GM10266 (cell line): ENCODE data around the gene LY86.

Source experiments
- DNase-seq: peaks from one replicate; pipeline ENCODE4 v3.0.0; 2012; ENCODE audit errors: extremely low spot score
- CTCF ChIP-seq: IDR thresholded peaks from 2 replicates; pipeline ENCODE4 v1.5.1; 2012; ENCODE audit warnings: mild to moderate bottlenecking, low read depth; ENCODE audit not compliant: control insufficient read depth, insufficient read depth; ENCODE audit errors: missing control alignments

LY86 gene

GRCh38 chr6:6676910-6677441, 88.5 kb downstream of the LY86 start:
- DNase-seq, result peak; percentile 66
- TF ChIP-seq CTCF, result peak; percentile 96

DNA sequence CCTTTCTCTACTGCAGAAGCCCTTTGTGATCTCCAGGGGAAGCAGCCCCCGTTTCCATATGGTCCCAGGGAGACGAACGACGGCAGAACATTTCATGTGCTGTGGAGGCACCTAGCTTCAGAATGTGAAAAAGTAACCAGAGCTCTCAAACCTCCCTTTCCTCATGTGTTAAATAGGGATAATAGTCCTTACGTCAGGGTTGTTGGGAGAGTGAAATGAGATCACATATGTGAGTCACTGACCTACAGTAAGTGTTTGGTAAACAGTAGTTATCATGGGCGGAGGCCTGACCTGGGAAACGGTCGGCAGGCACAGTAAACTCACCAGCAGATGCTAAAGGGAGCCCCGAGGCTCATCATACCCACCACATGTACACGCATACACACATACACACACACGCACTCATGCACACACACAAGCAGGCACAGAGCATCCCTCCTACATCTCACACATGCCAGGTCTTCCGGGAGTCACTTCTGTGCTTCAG, 89.7 kb downstream of the LY86 start:
- no peak for DNase-seq
- no peak for TF ChIP-seq CTCF

DNA sequence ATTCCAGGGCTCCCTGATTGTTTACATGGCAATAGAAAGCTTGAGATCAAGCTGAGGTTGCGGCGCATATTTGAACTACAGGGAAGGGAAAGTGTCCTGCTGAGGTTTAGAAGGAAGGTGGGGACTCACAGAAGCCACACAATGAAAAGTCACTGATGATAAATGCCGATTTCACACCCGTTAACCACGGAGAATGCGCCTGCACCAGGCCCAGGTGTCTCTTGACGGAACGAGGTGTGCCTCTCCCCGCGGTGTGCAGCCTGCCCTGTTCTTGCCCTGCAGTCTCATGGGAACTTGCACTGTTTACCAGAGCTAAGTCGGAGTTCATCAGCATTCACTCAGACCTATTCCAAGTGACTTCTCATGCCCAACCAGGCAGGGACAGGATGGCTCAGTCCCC, 90.3 kb downstream of the LY86 start:
- DNase-seq, result no peak
- no peak for TF ChIP-seq CTCF

DNA sequence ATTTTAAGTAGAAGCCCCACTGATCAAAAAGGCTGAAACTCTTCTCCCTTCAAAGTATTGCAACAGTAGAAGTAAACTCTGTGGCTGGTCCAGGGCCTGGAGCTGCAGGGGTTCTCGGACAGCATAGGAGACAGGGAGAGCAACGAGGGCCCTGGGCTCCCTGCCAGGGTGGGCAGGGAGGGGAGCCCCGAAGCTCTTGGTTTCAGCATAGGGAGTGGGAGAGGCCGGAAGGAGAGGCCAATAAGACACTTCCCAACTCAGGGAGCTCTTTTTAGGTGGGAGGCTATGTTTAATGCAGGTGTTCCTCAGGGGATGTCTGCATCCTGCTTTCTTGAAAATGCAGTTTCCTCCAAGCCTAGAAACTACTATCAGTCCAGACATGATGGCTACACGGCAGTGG, 91.1 kb downstream of the LY86 start:
- no peak for DNase-seq
- no peak for TF ChIP-seq CTCF

DNA sequence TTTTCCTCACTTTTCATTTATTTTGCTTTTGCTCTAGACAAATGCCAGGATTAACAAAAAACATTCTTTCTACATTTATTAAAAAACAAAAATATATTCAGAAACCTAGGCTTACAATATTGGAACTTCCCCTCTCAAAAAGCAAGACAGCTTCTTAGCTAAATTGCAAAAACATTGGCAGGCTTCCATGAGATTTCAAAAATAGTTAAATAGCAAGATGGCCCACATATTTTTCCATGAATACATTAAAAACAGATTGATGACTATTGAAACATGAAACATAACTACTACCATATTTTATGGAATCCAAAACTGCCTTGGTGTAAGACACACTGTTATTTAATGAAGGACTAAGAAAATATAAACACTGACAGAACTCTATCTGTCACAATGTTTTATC, 92.0 kb downstream of the LY86 start:
- DNase-seq, result no peak
- no peak for TF ChIP-seq CTCF

DNA sequence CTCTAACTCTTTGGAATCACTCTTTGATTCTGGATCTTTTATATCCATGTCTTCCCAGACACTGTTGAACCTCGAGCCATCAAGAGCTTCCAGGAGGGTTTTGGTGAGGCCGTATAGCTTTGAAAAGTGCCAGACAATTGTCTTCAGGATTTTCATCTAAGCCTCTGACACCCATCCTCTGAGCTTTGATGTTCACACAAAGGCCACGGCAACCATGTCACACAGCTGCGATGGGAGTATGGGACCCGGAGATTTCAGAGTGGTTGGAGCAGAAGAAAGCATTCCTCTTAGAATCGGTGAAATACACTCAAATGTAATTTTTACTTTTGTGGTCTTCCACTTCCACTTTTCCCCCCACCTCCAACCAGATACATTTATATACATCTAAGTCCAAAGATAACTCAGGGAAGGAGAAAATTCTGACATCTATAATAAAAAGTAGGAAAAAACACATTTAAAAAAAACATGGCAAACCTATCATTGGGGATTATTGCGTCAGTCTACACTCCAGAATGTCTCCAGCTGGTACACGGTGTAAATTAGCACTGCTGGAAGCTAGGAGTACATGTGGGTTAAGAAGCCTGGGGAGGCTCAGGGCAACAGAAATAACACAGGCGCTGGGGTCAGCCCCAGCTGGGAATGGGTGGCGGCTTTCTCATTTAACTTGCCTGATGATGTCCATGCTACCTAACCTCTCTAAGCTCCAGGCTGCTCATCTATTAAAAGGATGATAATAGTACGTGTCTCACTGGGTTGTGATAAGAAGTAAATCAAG, 92.7 kb downstream of the LY86 start:
- DNase-seq, result no peak

More for the DNA sequence above, 92.7 kb downstream of the LY86 start:
- TF ChIP-seq CTCF, result no peak
